Measurements from ENCODE around the gene RNF144B. TPM values are rescaled to one million over a fixed set of nuclear protein-coding genes. Genes with fewer than 3 reads are reported as not detected.

Gene RNF144B
- total and polyA plus RNA-seq, 9 of the 15 experiments (the other 6 are each of a cell fraction or from before 2014, with no cell fraction given) = 0.01 TPM; not detected in 8

DNA sequence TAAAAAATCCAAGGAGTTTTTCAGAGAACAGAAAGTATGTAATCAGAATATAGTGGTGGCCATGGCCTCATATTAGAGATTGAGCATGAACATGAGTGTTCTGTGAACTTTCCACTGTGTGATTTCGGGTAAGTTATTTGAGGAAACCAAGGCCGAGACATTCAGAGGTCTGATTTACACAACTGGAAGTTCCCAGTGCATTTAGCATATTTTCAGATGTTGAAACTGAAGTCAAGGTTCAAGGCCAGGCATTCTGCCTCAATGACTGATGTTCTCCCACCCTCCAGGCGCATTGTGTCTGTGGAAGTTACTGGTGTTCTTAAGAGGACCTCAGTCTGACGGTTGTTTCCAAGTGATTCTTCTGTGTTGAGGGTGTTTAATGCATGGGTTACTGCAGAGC lies 26.2 kb downstream of the RNF144B start:
- no TSS peak for BruUV-seq (replicated peaks)
- H2AFZ ChIP-seq (ENCODE audit: low read depth, low read length) = no peak overlapping the region
- FAIRE-seq = no peak
- no peak for ATAC-seq
- H4K20me1 ChIP-seq (replicated peaks; ENCODE audit: control insufficient read depth, insufficient read depth, low read length) = no peaks in the 10 kb centered on the region
- H3K9me3 ChIP-seq (replicated peaks; ENCODE audit: control insufficient read depth, insufficient read depth, low read depth, low read length) = no peaks in the 10 kb centered on the region
- no peak for DNase-seq (ENCODE audit: extremely low read depth in 1 of 4, low spot score in 3 of 4)
- H3K79me2 ChIP-seq (ENCODE audit: control insufficient read depth, insufficient read depth, low read length) = no peaks in the 10 kb centered on the region
- intact Hi-C loops (cut with micrococcal nuclease) (no loop called here), in situ Hi-C loops (cut with MboI) (no loop called here)
- no peaks in the 10 kb centered on the region for H3K4me1 ChIP-seq (replicated peaks in 1 of 2; ENCODE audit: control insufficient read depth in 2 of 2, insufficient read depth in 2 of 2, low read length in 2 of 2)
- 2% methylated on average over 4 of the region's 4 CpGs for WGBS (ENCODE audit: insufficient coverage, low coverage, missing lambda C conversion rate)
- no peak overlapping the region for H3K9ac ChIP-seq (ENCODE audit: insufficient read depth in 1 of 2, low read depth in 2 of 2, low read length in 2 of 2)
- no peak overlapping the region for H3K4me3 ChIP-seq
- CTCF ChIA-PET (ENCODE audit: low intra/inter-chr PET ratio) = no interaction called here
- no peaks in the 10 kb centered on the region for H3K36me3 ChIP-seq (ENCODE audit: control insufficient read depth, insufficient read depth, low read length)
- peaks cover 0 to 6% of the 10 kb centered on the region in 2 experiments; a peak in 2 of 5 replicates for H3K27me3 ChIP-seq (ENCODE audit: control insufficient read depth in 2 of 2, insufficient read depth in 2 of 2, low read length in 2 of 2)
- TF ChIP-seq RBM14 (IDR thresholded peaks at IDR 0.05; ENCODE audit: borderline replicate concordance, insufficient read depth, low read depth, low read length) (no peak), RHOXF2B (CRISPR knock-in tag; conservative IDR thresholded peaks at IDR 0.05) (no peak), WHSC1 (IDR thresholded peaks at IDR 0.05; ENCODE audit: low read length) (no peak), ZKSCAN3 (CRISPR knock-in tag; IDR thresholded peaks at IDR 0.05) (no peak), ZNF134 (CRISPR knock-in tag; conservative IDR thresholded peaks at IDR 0.05) (no peak), ZNF655 (CRISPR knock-in tag; IDR thresholded peaks at IDR 0.05) (no peak), DEAF1 (CRISPR knock-in tag; IDR thresholded peaks at IDR 0.05) (no peak), MYNN (IDR thresholded peaks at IDR 0.05) (no peak), MYNN (CRISPR knock-in tag; IDR thresholded peaks at IDR 0.05) (no peak), ZNF274 (IDR thresholded peaks at IDR 0.05; ENCODE audit: borderline replicate concordance, low read depth, low read length) (no peak), STAT5A (IDR thresholded peaks at IDR 0.05; ENCODE audit: borderline replicate concordance, low read length) (no peak), ZNF778 (CRISPR knock-in tag; IDR thresholded peaks at IDR 0.05) (no peak), EZH2 (IDR thresholded peaks at IDR 0.05; ENCODE audit: borderline replicate concordance, low read depth, low read length) (no peak), COPS2 (conservative IDR thresholded peaks at IDR 0.05) (no peak), FOSL1 (tag; conservative IDR thresholded peaks at IDR 0.05) (no peak), MYBL2 (IDR thresholded peaks at IDR 0.05; ENCODE audit: low read depth) (no peak), MYBL2 (CRISPR knock-in tag; IDR thresholded peaks at IDR 0.05; ENCODE audit: borderline replicate concordance) (no peak), FIP1L1 (IDR thresholded peaks at IDR 0.05; ENCODE audit: low read depth, low read length, poor library complexity, severe bottlenecking) (no peak), CEBPB (tag; IDR thresholded peaks at IDR 0.05) (no peak), PHF8 (IDR thresholded peaks at IDR 0.05; ENCODE audit: borderline replicate concordance, low read length) (no peak), MCM2 (IDR thresholded peaks at IDR 0.05; ENCODE audit: low read depth) (no peak)
- TF ChIP-seq, protein P1, sequence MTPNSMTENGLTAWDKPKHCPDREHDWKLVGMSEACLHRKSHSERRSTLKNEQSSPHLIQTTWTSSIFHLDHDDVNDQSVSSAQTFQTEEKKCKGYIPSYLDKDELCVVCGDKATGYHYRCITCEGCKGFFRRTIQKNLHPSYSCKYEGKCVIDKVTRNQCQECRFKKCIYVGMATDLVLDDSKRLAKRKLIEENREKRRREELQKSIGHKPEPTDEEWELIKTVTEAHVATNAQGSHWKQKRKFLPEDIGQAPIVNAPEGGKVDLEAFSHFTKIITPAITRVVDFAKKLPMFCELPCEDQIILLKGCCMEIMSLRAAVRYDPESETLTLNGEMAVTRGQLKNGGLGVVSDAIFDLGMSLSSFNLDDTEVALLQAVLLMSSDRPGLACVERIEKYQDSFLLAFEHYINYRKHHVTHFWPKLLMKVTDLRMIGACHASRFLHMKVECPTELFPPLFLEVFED (CRISPR knock-in tag; conservative IDR thresholded peaks at IDR 0.05) = no peak
- POLR2A ChIA-PET = no interaction called here
- H3K4me2 ChIP-seq (ENCODE audit: insufficient read depth, low read length) = no peak overlapping the region
- no peak overlapping the region for H3K27ac ChIP-seq (ENCODE audit: extremely low read depth, low read depth, low read length)
- H3K9me1 ChIP-seq (ENCODE audit: control insufficient read depth, insufficient read depth, low read length) = no peaks in the 10 kb centered on the region

Data from K562 (cell line).